Thoracic aorta (tissue), 2 donors: Measurements from ENCODE around the gene ABCG1. TPM values are rescaled to one million over a fixed set of nuclear protein-coding genes. Genes with fewer than 3 reads are reported as not detected.

Experiments
- ATAC-seq: fragments of 150-250 bp; one replicate; pipeline ENCODE4 v1.8.0; 2017; ENCODE audit warnings: low read depth; ENCODE audit not compliant: insufficient number of reproducible peaks, low FRiP score
- DNase-seq: peaks from one replicate; pipeline ENCODE4 v3.0.0-alpha.2; 2020; ENCODE audit warnings: low spot score
- H3K27ac ChIP-seq, 2 donors: fragments of 200-600 bp; sonication (generic); 1 replicate in 1 of 2; 2 replicates in 1 of 2; pipeline ENCODE4 v1.5.1; 2016; ENCODE audit warnings: mild to moderate bottlenecking in 2 of 2, moderate library complexity in 2 of 2
- H3K27me3 ChIP-seq: fragments of 200-600 bp; sonication (generic); replicated peaks from 2 replicates; pipeline ENCODE4 v1.6.0; 2016; ENCODE audit warnings: mild to moderate bottlenecking; ENCODE audit not compliant: insufficient read depth
- H3K36me3 ChIP-seq: fragments of 200-600 bp; sonication (generic); one replicate; pipeline ENCODE4 v1.5.1; 2016
- H3K4me1 ChIP-seq, 2 donors: fragments of 200-600 bp; sonication (generic); 1 replicate in 1 of 2; 2 replicates in 1 of 2; pipeline versions ENCODE4 v1.5.1 to v1.6.0; 2016; ENCODE audit warnings: low read depth in 2 of 2, mild to moderate bottlenecking in 1 of 2; ENCODE audit not compliant: control insufficient read depth in 1 of 2
- H3K4me3 ChIP-seq: fragments of 200-600 bp; sonication (generic); 2 replicates; pipeline ENCODE4 v1.5.1; 2016; ENCODE audit warnings: mild to moderate bottlenecking
- H3K9me3 ChIP-seq: fragments of 200-600 bp; sonication (generic); 2 replicates; pipeline ENCODE4 v1.5.1; 2016
- CTCF ChIP-seq: fragments of 200-600 bp; sonication (generic); IDR thresholded peaks from one replicate; pipeline ENCODE4 v1.5.1; 2019; ENCODE audit warnings: antibody characterized with exemption
- total RNA-seq, 2 donors: library from RNA; depleted of rRNA; stranded (reverse); fragments of >200 nt; gene quantifications; one replicate each; pipeline versions ENCODE4 v1.1.0 to v1.2.3, GENCODE V29; 2016

The ABCG1 gene
- total RNA-seq, 2 donors from 2014 or later: 15.6 to 20.6 TPM

DNA sequence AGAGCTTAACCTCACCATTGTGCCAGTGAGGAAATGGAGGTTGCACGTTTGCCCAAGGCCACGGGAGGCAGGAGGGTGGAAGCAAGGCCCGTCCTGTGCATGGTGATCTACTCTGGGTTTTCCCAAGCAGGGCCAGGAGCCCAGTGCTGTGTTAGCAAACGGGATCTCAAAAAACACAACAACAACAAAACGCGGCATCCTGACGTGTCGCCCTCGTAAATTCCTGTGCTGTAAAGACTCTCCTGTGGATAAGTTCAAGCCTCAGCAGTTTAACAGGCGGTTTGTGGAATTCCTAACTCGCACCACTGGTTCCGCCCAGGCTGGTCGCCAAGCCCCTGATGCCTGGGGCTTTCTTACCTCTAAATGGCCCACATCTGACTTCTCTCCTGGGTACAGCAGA lies 57.1 kb downstream of the ABCG1 start:
- no peak for TF ChIP-seq CTCF
- ATAC-seq: no peak
- no peak overlapping the region for H3K4me3 ChIP-seq
- H3K27ac ChIP-seq: no peak overlapping the region
- no peaks in the 10 kb centered on the region for H3K9me3 ChIP-seq
- H3K27me3 ChIP-seq: no peaks in the 10 kb centered on the region
- H3K36me3 ChIP-seq: no peaks in the 10 kb centered on the region
- no peaks in the 10 kb centered on the region for H3K4me1 ChIP-seq
- no peak for DNase-seq

GRCh38 chr21:42276526-42277154 lies 57.7 kb downstream of the ABCG1 start:
- no peaks in the 10 kb centered on the region for H3K4me1 ChIP-seq
- H3K4me3 ChIP-seq: no peak overlapping the region
- H3K36me3 ChIP-seq: no peaks in the 10 kb centered on the region
- no peak overlapping the region for H3K27ac ChIP-seq
- no peak for DNase-seq
- ATAC-seq: no peak
- H3K27me3 ChIP-seq: no peaks in the 10 kb centered on the region
- no peak for TF ChIP-seq CTCF
- no peaks in the 10 kb centered on the region for H3K9me3 ChIP-seq

DNA sequence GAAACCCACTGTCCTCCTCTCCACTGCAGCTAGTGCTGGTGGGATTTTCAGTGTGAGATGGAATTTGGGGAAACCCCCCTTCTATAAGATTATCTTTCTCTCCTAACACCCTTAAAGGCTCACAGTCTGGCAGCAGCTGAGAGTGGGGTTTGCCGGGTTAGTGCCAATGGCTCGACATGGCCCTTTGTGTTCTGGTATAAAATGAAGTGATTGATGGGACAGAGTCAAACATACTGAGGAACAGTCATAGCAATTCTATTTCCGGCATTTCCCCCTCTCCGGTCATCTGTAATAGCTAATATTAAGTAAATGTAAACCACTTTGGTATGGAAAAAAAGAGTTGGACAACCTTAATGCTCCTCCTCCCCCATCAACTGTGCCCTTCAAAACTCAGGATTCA lies 58.7 kb downstream of the ABCG1 start:
- Histone ChIP-seq H3K9me3 (no peaks in the 10 kb centered on the region), H3K27ac (no peak overlapping the region), H3K4me1 (no peaks in the 10 kb centered on the region), H3K27me3 (no peaks in the 10 kb centered on the region), H3K36me3 (no peaks in the 10 kb centered on the region), H3K4me3 (no peak overlapping the region)
- no peak for TF ChIP-seq CTCF
- DNase-seq (no peak), ATAC-seq (no peak)

DNA sequence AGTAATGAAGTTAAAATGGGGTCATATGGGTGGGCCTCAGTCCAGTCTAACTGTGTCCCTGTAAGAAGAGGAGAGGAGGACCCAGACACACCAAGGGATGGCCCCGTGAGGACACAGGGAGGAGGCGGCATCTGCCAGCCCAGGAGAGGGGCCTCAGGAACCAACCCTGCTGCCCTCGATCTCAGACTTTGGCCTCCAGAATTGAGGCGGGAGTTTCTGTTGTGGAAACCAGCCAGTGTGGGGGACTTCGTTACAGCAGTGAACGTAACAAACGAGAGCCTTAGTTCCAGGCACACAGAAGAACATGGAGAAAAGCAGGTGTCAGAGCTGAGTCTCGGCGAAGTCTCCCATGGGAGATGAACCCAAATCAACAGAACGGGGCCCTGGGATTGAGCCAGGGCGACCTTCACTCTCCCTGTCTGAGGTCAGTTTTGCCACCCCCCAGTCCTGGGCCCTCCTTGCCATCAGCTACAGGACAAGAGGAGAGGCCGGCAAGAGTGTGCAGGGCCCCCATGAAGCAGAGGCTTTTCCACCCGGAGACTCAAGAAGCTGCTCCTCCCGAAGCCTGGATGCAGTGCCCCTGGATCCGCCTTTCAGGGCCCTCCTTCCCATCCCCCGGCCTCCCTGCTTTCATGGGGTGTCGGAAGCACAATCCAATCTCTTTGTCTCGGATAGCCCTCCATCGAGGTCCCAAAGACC lies 59.7 kb downstream of the ABCG1 start:
- TF ChIP-seq CTCF: no peak
- Histone ChIP-seq H3K4me3 (no peak overlapping the region), H3K9me3 (no peaks in the 10 kb centered on the region), H3K27me3 (no peaks in the 10 kb centered on the region), H3K4me1 (no peaks in the 10 kb centered on the region), H3K36me3 (no peaks in the 10 kb centered on the region), H3K27ac (no peak overlapping the region)
- DNase-seq: no peak
- no peak for ATAC-seq

- ATAC-seq (no peak), DNase-seq (no peak)
- no peak for TF ChIP-seq CTCF
- H3K27me3 ChIP-seq: no peaks in the 10 kb centered on the region
- H3K4me1 ChIP-seq: no peaks in the 10 kb centered on the region
- H3K36me3 ChIP-seq: no peaks in the 10 kb centered on the region
- H3K27ac ChIP-seq: no peak overlapping the region
- no peaks in the 10 kb centered on the region for H3K9me3 ChIP-seq
- no peak overlapping the region for H3K4me3 ChIP-seq
These were observed 60.5 kb downstream of the ABCG1 start for GRCh38 chr21:42279341-42279871.
